ENCODE measurements around the gene FXYD6.
"Not testable (repeated sequence)": the region's sequence is repeated elsewhere in the genome, so short reads cannot be mapped to it uniquely, and the experiment has no call there.

The FXYD6 gene

GRCh38 chr11:117876341-117877119 is at the start of gene FXYD6:
TSS of gene FXYD6 (minus strand) at chr11:117876658. CDS start at chr11:117842776, 33,882 bp downstream.
- DNase-seq, result peak; percentile 90

- DNase-seq, result not testable (repeated sequence)
Measured at GRCh38 chr11:117926166-117926565, 49.7 kb upstream of the FXYD6 start.

GRCh38 chr11:117925198-117925925 is 48.9 kb upstream of the FXYD6 start:
- no peak for DNase-seq

GRCh38 chr11:117924631-117925170 is 48.2 kb upstream of the FXYD6 start:
- no peak for DNase-seq

GRCh38 chr11:117923773-117924172 is 47.3 kb upstream of the FXYD6 start:
- no peak for DNase-seq

- no peak for DNase-seq
Measured at GRCh38 chr11:117923275-117923674, 46.8 kb upstream of the FXYD6 start.

GRCh38 chr11:117921893-117922292 is 45.4 kb upstream of the FXYD6 start:
- DNase-seq, result no peak

- no peak for DNase-seq
Measured at GRCh38 chr11:117921456-117921855, 45.0 kb upstream of the FXYD6 start.

- no peak for DNase-seq
Measured at GRCh38 chr11:117919781-117920221, 43.3 kb upstream of the FXYD6 start.

GRCh38 chr11:117919341-117919740 is 42.9 kb upstream of the FXYD6 start:
- DNase-seq, result no peak

- DNase-seq, result no peak
Measured at GRCh38 chr11:117918366-117919255, 42.2 kb upstream of the FXYD6 start.

GRCh38 chr11:117917591-117918151 is 41.2 kb upstream of the FXYD6 start:
- DNase-seq, result no peak

- no peak for DNase-seq
Measured at GRCh38 chr11:117916956-117917355, 40.5 kb upstream of the FXYD6 start.

- no peak for DNase-seq
Measured at GRCh38 chr11:117915672-117916235, 39.3 kb upstream of the FXYD6 start.

- no peak for DNase-seq
Measured at GRCh38 chr11:117914991-117915618, 38.6 kb upstream of the FXYD6 start.

GRCh38 chr11:117914398-117914761 is 37.9 kb upstream of the FXYD6 start:
- no peak for DNase-seq

GRCh38 chr11:117913736-117914397 is 37.4 kb upstream of the FXYD6 start:
- no peak for DNase-seq

- no peak for DNase-seq
Measured at GRCh38 chr11:117912497-117912896, 36.0 kb upstream of the FXYD6 start.

GRCh38 chr11:117911694-117912093 is 35.2 kb upstream of the FXYD6 start:
- DNase-seq, result no peak

- DNase-seq, result no peak
Measured at GRCh38 chr11:117910941-117911655, 34.6 kb upstream of the FXYD6 start.

All from NCI-H526 treated with DMSO at 0.1 percent for 48 hours (cell line).